WI38 (cell line): Measurements from ENCODE around the gene HSPA1A.

Source experiments
- H3K4me3 ChIP-seq: 2 replicates; pipeline ENCODE4 v1.5.1; 2011; ENCODE audit warnings: low read depth, mild to moderate bottlenecking, control low read depth, low read length
- TF ChIP-seq, protein P1 (sequence below): IDR thresholded peaks from 2 replicates; pipeline ENCODE4 v1.5.1; 2012; ENCODE audit warnings: low read depth, mild to moderate bottlenecking, control low read depth, low read length

The HSPA1A gene

DNA sequence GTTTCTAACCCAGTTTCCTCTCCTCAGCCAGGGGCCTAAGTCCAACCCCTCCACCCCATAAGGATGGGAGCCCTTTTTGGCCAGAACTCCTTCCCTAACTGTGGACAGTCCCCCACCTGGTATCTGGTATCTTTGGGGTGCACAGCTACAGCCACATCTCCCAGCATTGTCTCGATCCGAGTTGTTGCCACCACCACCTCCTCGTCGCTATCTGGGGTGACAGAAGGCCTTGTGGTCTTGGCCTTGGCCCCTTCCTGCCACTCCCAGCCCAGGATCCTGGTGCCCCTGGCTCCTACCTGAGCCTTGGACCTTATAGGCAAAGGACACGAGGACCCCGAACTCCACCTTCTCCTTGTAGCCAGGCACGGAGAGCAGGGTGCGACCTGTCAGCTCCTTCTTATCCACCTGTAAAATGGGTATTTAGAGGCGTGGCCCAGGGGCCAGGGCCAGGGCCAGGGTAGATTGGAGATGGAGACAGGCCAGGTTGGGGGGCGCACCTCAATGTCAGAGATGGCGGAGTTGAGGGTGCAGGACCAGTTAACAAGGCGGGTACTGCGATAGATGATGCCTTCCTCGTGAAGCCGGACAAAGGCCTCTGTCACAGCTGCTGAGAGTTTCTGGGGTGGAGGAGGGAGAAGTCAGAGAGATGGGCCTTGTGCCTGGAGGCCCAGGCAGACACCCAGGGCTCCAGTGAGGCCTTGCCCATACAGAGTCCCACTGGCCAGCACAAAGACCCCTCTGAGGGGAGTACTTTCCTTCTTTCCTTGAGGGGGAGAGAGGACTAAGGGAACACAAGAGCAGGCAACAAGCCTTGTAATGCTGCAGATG lies 31.0 kb upstream of the HSPA1A start:
- TF ChIP-seq, protein P1, sequence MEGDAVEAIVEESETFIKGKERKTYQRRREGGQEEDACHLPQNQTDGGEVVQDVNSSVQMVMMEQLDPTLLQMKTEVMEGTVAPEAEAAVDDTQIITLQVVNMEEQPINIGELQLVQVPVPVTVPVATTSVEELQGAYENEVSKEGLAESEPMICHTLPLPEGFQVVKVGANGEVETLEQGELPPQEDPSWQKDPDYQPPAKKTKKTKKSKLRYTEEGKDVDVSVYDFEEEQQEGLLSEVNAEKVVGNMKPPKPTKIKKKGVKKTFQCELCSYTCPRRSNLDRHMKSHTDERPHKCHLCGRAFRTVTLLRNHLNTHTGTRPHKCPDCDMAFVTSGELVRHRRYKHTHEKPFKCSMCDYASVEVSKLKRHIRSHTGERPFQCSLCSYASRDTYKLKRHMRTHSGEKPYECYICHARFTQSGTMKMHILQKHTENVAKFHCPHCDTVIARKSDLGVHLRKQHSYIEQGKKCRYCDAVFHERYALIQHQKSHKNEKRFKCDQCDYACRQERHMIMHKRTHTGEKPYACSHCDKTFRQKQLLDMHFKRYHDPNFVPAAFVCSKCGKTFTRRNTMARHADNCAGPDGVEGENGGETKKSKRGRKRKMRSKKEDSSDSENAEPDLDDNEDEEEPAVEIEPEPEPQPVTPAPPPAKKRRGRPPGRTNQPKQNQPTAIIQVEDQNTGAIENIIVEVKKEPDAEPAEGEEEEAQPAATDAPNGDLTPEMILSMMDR, result no peak
- H3K4me3 ChIP-seq, result no peak overlapping the region

DNA sequence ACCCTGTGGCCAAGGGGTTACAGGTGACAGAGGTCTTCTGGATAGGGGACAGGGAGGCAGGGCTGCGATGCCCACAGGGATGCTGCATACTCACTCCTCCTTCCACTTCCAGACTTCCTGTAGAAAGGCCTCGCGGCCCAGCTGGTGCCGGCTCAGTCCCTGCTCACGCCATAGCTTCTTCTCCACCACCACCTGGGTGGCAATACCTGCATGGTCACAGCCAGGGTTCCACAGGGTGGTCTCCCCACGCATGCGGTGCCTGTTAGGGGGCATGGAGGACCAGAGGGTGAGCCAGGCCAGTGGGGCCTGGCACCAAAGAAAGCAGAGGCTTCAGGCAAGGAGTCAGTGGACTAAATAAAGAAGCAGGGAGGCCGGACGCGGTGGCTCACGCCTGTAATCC lies 29.9 kb upstream of the HSPA1A start:
- H3K4me3 ChIP-seq, result no peak overlapping the region
- TF ChIP-seq, protein P1, result no peak

DNA sequence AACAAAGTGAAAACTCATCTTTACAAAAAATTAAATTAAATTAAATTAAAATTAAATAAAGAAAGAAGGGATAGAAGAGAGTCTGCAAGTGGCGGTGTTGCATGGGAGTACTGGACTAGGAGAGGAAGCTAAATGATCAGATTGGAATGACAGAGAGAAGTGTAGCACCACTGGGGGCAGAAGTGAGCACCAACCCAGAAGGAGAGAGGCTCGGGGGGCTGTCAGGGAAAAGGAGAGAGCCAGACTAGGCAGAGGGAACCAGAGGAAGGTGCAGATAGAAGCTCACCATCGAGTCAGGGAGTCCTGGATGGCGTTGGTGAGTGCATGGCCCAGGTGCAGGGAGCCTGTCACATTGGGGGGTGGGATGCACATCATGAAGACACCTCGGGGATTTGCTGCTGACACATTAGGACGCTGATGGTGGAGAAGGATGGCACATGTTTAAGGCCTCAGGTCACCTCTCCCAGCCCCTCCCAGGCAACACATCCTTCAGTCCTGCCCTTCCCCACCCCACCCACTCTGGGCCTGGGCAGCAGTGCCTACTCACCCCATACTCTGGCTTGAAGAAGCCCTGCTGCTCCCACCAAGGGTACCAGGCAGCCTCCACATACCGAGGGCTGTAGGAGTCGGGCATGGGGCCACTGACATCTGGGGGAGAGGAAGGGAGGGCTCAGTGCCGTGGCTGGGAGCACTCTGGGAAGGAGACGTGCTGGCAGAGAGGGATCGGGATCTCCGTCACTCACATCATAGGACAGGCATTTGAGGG lies 23.8 kb upstream of the HSPA1A start:
- TF ChIP-seq, protein P1, result peak; percentile 65
- no peak overlapping the region for H3K4me3 ChIP-seq

DNA sequence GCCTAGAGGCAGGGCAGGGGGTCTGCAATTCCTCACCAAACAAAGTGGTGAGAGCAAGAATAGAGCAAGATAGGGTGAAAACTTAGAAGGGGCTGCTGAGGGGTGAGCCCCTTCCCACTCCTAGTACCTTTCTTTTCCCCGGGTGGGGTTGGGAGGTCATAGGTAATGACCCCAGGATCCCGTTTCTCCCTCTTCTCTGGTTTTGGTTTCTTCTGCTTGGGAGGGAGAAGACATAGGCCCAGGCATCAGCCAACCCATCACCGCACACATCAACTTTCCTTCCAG lies 23.3 kb upstream of the HSPA1A start:
- no peak overlapping the region for H3K4me3 ChIP-seq
- TF ChIP-seq, protein P1, result no peak

DNA sequence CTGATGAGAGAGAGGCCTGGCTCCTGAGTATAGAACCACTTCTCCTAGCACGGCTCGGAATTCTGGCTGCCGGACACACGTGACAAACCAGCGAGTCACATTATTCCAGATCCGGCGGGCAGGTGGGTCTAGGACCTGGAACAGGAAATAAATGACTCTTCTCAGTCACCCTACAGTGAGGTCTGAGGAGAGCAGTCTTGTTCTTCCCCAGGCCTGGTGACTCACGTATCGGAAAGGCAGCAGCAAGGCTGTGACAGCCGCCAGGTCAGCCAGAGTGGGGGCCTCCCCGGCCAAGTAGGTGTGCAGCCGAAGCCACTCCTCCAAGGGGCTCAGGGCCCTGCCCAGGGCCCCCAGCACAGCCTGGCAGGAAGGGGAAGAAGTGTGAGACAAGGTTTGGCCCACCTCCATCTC lies 22.6 kb upstream of the HSPA1A start:
- H3K4me3 ChIP-seq, result no peak overlapping the region
- TF ChIP-seq, protein P1, result no peak

DNA sequence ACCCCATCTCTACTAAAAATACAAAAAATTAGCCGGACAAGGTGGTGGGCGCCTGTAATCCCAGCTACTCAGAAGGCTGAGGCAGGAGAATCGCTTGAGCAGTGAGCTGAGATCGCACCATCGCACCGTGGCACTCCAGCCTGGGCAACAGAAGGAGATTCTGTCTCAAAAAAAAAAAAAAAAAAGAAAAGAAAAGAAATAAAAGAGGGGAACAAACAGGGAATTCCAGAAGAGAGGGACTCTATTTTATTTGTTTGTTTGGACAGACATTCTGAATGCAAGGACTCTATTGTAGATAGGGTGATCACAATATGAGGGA lies 21.5 kb upstream of the HSPA1A start:
- H3K4me3 ChIP-seq, result peak overlapping the region; percentile 95

DNA sequence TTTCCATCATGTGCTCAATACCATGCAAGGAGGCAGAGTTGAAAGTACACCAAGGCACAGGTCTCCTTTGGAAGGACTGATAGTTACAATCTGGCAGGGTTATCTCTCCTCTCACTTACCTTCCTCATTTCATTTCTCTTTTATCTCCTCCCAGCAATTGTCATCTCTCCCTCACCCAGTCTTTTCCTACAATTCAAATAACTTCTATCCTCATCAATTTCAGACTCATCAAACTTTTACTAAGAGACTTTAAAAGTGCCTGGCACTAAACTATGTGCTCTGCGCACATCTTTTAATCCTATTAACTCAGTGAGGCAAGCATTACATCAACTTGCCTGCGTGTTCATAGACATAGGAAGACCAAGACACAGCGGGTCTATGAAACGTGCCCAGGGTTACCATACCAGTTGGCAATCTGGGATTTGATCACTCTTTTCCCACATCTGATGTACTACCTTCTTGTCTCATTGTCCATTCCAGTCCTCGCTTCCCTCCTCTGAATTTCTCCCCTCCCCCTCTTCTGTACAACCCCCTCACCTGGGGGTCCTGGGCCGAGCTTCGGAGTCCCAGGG lies 21.0 kb upstream of the HSPA1A start:
- TF ChIP-seq, protein P1, result no peak
- peak overlapping the region; percentile 95 for H3K4me3 ChIP-seq
